Left ventricle myocardium inferior (tissue), 1 donor: ENCODE results near the gene TANC1. TPM values are rescaled to one million over a fixed set of nuclear protein-coding genes. Genes with fewer than 3 reads are reported as not detected.

ENCODE experiments used
- DNase-seq: peaks from one replicate; pipeline ENCODE4 v3.0.0-alpha.2; 2020
- H3K27ac ChIP-seq: fragments of 200-600 bp; replicated peaks from 2 replicates; pipeline ENCODE4 v1.8.0; 2021
- H3K27me3 ChIP-seq: fragments of 200-600 bp; 2 replicates; pipeline ENCODE4 v1.8.0; 2021; ENCODE audit warnings: low read depth
- H3K36me3 ChIP-seq: fragments of 200-600 bp; 2 replicates; pipeline ENCODE4 v1.8.0; 2021
- H3K4me1 ChIP-seq: fragments of 200-600 bp; 2 replicates; pipeline ENCODE4 v1.8.0; 2021
- H3K4me3 ChIP-seq: fragments of 200-600 bp; 2 replicates; pipeline ENCODE4 v1.8.0; 2021; ENCODE audit warnings: mild to moderate bottlenecking, moderate library complexity
- H3K9me3 ChIP-seq: fragments of 200-600 bp; replicated peaks from 2 replicates; pipeline ENCODE4 v1.8.0; 2021
- CTCF ChIP-seq: fragments of 200-600 bp; IDR thresholded peaks from 2 replicates; pipeline ENCODE4 v1.8.0; 2021; ENCODE audit warnings: antibody characterized with exemption, mild to moderate bottlenecking, borderline replicate concordance
- intact Hi-C: fragments of 100-400 bp; cut with micrococcal nuclease; formaldehyde crosslinking; loops from one replicate; pipeline ENCODE4 v1.11.0; 2022
- total RNA-seq: library from RNA; stranded (reverse); fragmentation: NEBNext Ultra II Directional; extraction: Animal tissue kit (Norgen Biotek cat#: 25700); gene quantifications from one replicate; pipeline ENCODE4 v1.2.1, GENCODE V29; 2021
- donor health status: DM: no; HTN: yes; CAD: no; lungs with severe emphysema.

The TANC1 gene
- total RNA-seq, 1 donor from 2014 or later, result 59.7 TPM

- peak overlapping the region; percentile 84 for H3K27ac ChIP-seq
- no peaks in the 10 kb centered on the region for H3K9me3 ChIP-seq
- H3K36me3 ChIP-seq, result no peaks in the 10 kb centered on the region
- no peak for TF ChIP-seq CTCF
- peaks cover 98% of the 10 kb centered on the region for H3K4me1 ChIP-seq
- peak overlapping the region; percentile 39 for H3K4me3 ChIP-seq
- DNase-seq, result no peak
- H3K27me3 ChIP-seq, result no peaks in the 10 kb centered on the region
- intact Hi-C loops, result no loop called here
Observed at GRCh38 chr2:159136391-159136790, 168.0 kb downstream of the TANC1 start.

DNA sequence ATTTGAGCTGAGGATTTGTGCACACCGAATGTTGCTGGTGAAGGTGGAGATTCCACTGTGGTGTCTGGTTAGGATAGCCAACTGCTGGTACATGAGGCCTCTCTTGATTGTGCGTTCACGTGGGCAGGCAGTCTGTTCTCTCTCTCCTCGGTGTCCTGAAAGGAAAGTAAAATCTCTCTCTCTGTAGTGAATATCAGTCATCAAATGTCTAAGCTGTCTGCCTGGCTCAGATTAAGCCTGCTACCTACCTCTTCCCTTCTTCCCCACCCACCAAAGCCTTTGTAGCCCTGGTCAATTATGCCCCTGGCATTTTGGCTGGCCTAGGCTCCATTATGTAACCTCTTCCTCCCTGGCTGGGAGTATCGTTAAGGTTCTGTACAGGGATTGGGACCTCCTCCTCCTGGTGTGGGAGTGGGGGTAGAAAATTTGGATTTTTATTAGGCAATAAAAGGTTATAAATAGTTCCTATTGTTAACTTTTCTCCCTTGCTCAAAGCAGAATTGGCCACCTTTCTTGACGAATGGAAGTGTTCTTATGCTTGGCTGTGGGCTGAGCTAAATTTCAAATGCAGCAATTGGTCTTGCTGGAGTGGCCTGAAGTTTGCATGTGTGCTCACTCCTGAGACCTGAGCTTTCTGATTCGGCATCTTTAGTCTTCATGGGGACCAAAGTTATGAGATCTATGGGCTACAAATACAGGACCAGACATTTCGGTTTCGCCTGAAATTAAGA lies 169.2 kb downstream of the TANC1 start:
- no peak for DNase-seq
- Histone ChIP-seq H3K9me3 (no peaks in the 10 kb centered on the region), H3K4me3 (peak overlapping the region; percentile 39), H3K36me3 (no peaks in the 10 kb centered on the region), H3K27me3 (no peaks in the 10 kb centered on the region), H3K27ac (peak overlapping the region; percentile 84), H3K4me1 (peaks cover 97% of the 10 kb centered on the region)
- intact Hi-C loops, result no loop called here
- no peak for TF ChIP-seq CTCF

- H3K36me3 ChIP-seq, result no peaks in the 10 kb centered on the region
- H3K9me3 ChIP-seq, result no peaks in the 10 kb centered on the region
- no peak for DNase-seq
- no peak for TF ChIP-seq CTCF
- H3K4me1 ChIP-seq, result peaks cover 91% of the 10 kb centered on the region
- H3K27ac ChIP-seq, result peak overlapping the region; percentile 84
- no peaks in the 10 kb centered on the region for H3K27me3 ChIP-seq
- intact Hi-C loops, result no loop called here
- peak overlapping the region; percentile 39 for H3K4me3 ChIP-seq
Observed at GRCh38 chr2:159138642-159139182, 170.3 kb downstream of the TANC1 start.

- Histone ChIP-seq H3K9me3 (no peaks in the 10 kb centered on the region), H3K27ac (peak overlapping the region; percentile 84), H3K27me3 (no peaks in the 10 kb centered on the region), H3K4me3 (peak overlapping the region; percentile 39), H3K36me3 (no peaks in the 10 kb centered on the region), H3K4me1 (peaks cover 90% of the 10 kb centered on the region)
- DNase-seq, result no peak
- no peak for TF ChIP-seq CTCF
- intact Hi-C loops, result no loop called here
Observed at GRCh38 chr2:159139216-159139933, 170.9 kb downstream of the TANC1 start.

DNA sequence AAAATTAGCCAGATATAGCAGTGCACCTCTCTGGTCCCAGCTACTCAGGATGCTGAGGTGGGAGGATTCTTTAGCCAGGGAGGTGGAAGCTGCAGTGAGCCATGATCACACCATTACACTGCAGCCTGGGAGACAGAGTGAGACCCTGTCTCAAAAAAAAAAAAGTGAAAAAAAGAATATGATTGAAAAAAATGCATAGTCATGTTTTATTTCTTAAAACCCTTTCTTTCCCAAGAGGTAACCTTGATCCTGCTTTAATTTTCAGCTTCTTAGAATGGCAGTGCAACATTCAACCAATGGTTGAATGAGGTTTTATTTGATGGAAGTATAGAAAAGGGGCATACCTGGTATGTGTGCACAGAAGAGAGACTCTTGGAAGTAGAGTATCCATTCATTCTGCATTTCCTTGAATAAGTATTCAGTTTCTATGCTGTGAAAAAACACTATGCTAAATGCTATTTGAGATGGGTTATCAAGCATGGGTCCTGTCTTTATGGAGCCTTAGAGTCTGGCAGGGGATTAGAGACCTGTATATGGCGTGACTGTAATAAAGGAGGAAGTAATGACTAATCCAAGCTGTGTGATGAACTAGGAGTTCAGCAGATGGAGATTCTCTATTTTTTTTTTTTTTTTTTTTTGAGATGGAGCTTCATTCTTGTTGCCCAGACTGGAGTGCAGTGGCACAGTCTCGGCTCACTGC lies 171.8 kb downstream of the TANC1 start:
- Histone ChIP-seq H3K27ac (peak overlapping the region; percentile 84), H3K27me3 (no peaks in the 10 kb centered on the region), H3K4me3 (no peak overlapping the region), H3K4me1 (peaks cover 90% of the 10 kb centered on the region), H3K36me3 (no peaks in the 10 kb centered on the region), H3K9me3 (no peaks in the 10 kb centered on the region)
- intact Hi-C loops, result no loop called here
- DNase-seq, result no peak
- no peak for TF ChIP-seq CTCF
